GM18511 (cell line): ENCODE results near the gene NFXL1.
"Not testable (repeated sequence)": the region's sequence is repeated elsewhere in the genome, so short reads cannot be mapped to it uniquely, and the experiment has no call there.

ENCODE experiments used
- ATAC-seq: cut with Tn5 transposase; IDR thresholded peaks from one replicate; pipeline ENCODE4 v1.9.1; 2021; ENCODE audit warnings: mild to moderate bottlenecking, moderate library complexity; ENCODE audit not compliant: unreplicated experiment

Gene NFXL1

GRCh38 chr4:47914220-47914925 is at the start of gene NFXL1:
Gene NFXL1, minus strand, starts transcription at chr4:47914583. Its CDS starts 380 bp downstream, at chr4:47914203.
- peak; percentile 96 for ATAC-seq

GRCh38 chr4:47954677-47955076 is 40.3 kb upstream of the NFXL1 start:
- ATAC-seq, result no peak

DNA sequence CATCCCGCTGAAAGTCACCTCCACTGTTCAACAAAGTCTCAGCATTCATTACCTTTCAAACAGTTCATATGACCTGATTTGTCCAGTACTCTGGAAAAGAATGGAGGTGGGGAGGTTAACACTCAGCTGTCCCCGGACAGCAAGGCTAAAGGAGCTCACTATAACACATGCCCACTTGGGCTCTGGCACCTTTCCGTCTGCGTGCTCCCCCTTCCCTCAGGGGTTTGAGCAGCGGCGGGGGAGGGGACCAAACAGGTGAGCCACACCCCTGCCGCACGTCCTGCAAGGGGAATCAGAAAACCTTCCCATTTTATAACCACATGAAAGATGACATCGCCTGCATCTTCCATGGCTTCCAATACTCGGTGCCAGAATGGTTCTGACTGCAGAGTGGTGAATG is 39.9 kb upstream of the NFXL1 start:
- no peak for ATAC-seq

DNA sequence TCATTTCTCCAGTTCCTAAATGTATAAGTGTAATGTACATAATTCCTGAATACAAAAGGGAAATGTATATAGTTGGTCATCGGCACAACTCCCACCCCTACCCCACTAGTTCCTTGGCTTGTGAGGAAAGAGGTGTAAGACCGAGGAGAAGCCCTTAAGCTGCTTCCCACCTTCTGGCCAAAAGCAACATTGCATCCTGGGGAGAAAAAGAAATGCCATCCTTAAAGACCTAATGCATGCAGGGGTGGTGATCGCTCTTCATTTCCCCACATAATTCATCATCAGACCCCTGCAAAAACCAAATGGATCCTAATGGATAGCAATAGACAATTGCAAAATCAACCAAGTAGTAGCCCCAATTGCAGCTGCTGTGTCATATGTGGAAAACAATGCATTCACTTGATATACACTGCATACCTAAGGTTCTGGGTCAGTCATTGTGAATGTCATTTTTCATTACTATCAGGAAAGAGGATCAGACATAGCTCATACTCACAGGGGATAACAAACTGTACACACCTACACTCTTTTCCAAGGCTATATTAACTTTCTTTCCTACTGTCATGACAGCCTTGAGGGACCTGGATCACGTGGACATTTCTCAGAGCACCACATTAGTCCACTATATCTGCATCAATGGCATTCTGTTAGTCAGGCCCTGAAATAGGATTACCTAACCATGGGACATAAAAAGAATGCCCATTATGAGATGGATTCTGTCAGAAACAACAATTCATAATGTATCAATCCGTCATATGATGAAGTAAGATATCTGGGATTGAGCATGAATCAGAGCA is 31.7 kb upstream of the NFXL1 start:
- no peak for ATAC-seq

DNA sequence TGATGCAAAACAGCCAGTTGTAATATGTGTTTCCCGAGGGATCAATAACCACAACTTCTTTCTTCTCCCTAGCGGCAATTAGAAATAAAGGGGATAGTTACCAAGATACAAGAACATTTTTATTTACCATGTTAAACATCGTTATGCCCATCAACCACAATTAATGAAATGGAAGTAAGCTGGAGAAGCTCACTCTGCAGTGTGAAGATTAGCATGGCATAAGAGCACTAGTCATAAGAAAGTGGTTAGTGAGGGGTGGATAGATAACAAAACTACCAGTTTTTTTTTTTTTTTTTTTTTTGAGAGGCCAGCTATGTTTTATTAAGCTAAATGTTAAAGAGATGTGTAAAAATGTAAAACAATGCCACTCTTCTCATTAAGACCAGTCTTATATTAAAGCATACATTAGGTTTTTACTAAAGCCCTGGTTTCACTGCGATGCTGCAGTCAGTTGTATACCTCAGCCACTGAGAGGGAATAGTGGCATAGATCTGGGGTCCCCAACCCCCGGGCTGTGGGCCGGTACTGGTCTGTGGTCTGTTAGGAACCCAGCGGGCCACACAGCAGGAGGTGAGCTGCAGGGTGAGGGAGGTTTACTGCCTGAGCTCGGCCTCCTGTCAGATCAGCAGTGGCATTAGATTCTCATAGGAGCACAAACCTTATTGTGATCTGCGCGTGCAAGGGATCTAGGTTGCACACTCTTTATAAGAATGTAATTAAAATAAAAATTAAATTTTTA is 27.9 kb upstream of the NFXL1 start:
- ATAC-seq, result no peak

GRCh38 chr4:47939456-47939855 is 25.1 kb upstream of the NFXL1 start:
- ATAC-seq, result no peak

- no peak for ATAC-seq
Observed at GRCh38 chr4:47936336-47936735, 22.0 kb upstream of the NFXL1 start.

DNA sequence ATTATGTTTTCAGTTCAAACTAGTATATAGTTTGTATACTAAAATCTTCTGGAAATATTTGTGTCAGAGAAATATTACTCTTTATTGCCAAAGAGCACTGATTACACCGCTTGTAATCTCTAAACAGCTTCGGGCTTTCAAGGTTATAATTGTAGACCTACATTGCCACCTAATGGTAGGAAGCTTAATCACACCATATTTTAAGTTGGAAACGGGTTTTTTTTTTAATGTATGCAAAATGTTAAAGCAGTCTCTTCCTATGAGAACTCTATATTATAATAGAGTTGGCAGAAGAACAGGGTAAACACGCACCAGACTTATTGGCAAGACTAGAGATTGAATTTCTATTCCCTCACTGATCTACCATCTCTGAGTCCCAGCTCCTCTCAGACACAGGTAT is 19.5 kb upstream of the NFXL1 start:
- ATAC-seq, result peak; percentile 63

DNA sequence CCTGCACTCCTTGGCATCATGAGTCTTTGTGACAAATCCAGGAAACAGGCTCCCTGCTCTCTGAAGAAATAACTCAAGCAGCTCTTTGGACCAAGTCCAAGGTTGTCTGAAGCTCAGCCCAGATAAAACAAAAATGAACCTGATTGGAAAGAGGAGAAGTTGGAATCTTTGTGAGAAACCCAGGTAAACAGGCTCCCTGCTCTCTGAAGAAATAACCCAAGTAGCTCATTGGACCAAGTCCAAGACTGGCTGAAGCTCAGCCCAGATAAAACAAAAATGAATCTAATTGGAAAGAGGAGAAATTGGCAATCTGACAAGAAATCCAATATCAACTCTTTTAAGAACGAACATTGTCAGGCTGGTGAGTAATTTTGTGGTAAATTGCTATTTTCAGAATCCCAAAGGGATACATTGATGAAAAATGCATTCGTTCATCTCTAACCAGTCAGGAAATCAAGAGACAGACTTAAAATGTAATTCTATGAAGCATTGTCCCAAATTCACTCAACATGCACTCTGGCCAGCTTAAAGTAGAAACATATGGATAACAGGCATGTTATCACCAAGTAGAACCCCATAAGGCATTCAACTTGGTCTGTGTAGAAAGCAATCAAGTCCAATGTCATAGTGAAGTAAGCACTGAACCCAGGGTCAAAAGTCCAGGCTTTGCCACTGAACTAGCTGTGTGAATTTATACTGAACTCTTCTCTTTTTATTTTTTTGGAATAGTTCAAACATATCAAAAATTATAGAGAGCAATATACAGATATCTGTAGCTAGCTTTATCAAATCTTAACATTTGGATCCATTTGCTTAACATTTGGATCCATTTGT is 16.8 kb upstream of the NFXL1 start:
- no peak for ATAC-seq

DNA sequence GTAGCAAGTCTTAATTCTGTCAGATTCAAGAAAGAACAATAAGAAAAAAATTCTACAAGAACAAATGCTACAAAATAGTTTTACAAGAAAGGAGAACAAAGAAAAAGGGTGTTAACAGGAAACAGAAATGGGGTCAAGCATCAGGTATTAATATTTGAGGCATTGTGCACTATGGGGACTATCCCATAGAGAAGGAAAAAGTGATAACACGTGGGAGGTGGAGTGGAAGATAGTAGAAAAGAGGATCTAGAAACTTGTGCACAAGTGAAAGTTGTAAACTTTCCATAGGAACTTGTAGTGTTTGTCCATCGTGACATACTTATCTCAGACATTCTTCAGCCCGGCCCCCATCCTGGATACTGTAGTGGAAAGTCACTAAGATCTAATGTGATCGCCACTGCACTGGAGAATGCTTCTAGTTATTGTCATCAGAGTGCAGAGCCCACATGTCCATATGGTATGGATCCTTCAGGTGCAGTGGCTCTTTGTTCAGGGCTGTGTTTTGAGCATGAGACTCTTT is 15.4 kb upstream of the NFXL1 start:
- no peak for ATAC-seq

GRCh38 chr4:47926667-47927258 is 12.4 kb upstream of the NFXL1 start:
- ATAC-seq, result peak; percentile 93

DNA sequence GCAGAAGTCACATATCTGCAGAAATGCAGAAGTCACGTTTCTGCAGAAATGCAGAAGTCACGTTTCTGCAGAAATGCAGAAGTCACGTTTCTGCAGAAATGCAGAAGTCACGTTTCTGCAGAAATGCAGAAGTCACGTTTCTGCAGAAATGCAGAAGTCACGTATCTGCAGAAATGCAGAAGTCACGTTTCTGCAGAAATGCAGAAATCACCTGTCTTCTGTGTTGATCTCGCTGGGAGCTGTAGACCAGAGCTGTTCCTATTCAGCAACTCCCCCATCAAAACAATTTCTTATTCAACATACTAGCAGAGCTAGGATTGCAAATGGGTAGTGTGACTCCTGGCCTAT is 8.9 kb upstream of the NFXL1 start:
- ATAC-seq, result not testable (repeated sequence)

- ATAC-seq, result not testable (repeated sequence)
Observed at GRCh38 chr4:47922436-47923260, 8.3 kb upstream of the NFXL1 start.

DNA sequence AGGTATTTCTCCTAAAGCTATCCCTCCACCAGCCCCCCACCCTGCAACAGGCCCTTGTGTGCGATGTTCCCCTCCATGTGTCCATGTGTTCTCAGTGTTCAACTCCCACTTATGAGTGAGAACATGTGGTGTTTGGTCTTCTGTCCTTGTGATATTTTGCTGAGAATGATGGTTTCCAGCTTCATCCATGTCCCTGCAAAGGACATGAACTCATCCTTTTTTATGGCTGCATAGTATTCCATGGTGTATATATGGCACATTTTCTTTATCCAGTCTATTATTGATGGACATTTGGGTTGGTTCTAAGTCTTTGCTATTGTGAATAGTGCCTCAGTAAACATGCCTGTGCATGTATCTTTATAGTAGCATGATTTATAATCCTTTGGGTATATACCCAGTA is 2.8 kb upstream of the NFXL1 start:
- not testable (repeated sequence) for ATAC-seq

DNA sequence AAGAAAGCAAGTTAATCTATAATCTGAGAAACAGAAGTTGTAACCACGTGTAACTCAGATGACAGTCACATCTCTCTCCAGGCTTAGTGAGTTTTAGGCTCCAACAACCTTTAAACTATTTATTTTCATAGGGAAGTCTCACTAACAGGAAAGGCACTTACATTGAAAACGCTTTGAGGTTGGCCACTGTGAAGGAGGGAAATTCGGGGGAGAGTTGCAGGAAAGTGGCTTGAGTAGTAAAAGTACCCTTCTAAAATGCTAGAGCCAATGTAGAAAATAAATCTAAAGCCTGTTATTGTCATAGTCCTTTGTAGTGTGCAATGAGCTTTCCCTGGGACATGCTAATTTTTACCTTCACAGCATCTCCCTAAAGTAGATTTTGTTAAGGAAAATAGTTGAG is 995 bp upstream of the NFXL1 start:
- ATAC-seq, result no peak

GRCh38 chr4:47914926-47915237 is 499 bp upstream of the NFXL1 start:
- ATAC-seq, result peak; percentile 27

DNA sequence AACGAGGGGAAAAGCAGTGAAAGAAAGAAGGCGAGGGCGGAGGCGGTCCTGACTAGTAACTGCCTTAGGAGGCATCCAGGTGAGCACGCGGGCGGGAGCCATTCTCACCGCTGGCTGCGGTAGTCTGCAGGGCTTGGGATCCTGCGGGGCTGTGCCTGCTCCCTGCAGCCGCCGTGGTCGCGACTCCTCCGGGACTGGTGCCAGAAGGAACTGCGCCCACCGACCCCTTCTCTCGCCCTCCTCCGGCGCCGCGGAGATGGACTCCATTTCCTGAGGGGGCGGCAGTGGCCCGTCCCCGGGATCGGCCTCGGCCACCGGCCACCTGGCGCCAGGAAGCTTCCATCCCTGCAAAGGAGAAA is 543 bp downstream of the NFXL1 start:
- ATAC-seq, result peak; percentile 38

- ATAC-seq, result no peak
Observed at GRCh38 chr4:47913330-47913729, 1.1 kb downstream of the NFXL1 start.

GRCh38 chr4:47907089-47907646 is 7.2 kb downstream of the NFXL1 start:
- no peak for ATAC-seq
